ENCODE data around the gene CCNC.
A peak's percentile ranks its signal among the peaks of the same experiment; 100 is the strongest.

CCNC gene

DNA sequence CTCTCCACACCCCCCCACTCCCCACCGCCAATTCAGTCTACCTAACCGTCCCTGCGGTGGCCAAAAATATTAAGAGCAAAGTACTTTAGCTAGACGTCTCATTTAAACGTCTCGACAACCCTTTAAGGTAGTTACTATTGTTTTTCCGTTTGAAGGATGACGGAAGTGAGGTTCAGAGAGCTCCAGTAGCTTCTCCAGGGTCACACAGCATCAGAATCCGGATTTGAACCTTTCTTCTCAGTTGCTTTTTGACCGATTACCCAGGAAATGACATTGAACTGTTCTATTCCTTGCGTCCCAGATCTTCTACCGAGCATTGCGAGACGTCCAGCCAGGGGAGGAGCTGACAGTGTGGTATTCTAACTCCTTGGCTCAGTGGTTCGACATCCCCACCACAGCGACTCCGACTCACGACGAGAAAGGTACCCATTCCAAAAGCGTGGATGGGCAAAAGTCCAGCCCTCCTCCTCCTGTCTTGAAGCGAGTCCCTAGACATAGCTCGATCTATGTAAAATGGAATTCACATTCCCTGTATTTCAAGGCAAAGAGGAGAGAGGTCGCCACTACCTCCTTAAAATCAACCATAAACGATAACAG, 40.5 kb upstream of the CCNC start:
- Histone ChIP-seq H3K4me1 (ENCODE audit: control insufficient read depth in 5 of 5, insufficient read depth in 5 of 5, low read length in 5 of 5) (peaks cover 0 to 42% (median 33%) of the 10 kb centered on the region in 5 donors), H3K9ac (ENCODE audit: low read length in 5 of 5) (no peak overlapping the region), H3K9me3 (ENCODE audit: control insufficient read depth in 5 of 5, low read length in 5 of 5) (no peaks in the 10 kb centered on the region), H3K27me3 (ENCODE audit: control insufficient read depth in 5 of 5, insufficient read depth in 4 of 5, low read length in 5 of 5) (peaks cover 68 to 91% (median 84%) of the 10 kb centered on the region in 5 donors), H3K4me3 (ENCODE audit: low read depth in 1 of 5, low read length in 5 of 5) (no peak overlapping the region), H3K36me3 (ENCODE audit: control insufficient read depth in 5 of 5, insufficient read depth in 5 of 5, low read length in 5 of 5) (no peaks in the 10 kb centered on the region), H3K27ac (ENCODE audit: low read depth, low read length) (no peak overlapping the region)

DNA sequence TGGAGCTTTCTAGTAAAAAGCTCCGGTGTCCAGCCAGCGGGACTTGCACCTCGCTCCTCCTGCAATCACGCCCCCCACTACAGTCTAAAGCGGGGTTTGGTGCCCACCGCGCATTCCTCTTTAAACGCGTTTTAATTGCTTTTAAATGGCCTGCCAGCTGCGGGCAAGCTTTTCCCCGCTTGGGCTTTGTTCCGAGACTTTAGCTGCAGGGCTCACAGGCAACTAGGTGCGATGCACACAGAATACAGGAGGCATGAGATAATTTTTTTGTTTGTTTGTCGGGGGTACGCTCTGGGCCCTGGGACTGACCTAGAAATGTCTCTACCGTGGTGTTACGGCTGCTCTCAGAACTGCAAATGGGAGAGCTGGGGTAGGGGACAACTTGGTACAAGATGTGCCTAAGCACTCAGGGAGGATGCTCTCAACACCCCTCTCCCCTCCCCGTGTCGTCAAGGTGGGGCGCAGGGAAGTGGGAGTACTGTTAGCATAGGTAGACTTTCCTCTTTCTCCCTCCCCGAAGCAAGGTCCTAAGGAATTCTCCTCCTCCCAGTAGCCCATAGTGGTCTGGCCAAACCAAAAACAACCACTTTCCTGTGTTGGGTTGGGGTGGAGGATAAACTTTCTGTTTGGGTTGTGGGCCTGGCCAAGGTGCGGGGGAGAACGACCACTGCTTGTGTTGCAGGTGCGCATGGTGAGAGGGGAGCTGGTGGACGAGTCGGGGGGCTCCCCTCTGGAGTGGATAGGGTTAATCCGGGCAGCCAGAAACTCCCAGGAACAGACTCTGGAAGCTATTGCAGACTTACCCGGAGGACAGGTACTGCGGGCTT, 39.8 kb upstream of the CCNC start:
- peaks cover 0 to 43% (median 33%) of the 10 kb centered on the region in 5 donors for H3K4me1 ChIP-seq (ENCODE audit: control insufficient read depth in 5 of 5, insufficient read depth in 5 of 5, low read length in 5 of 5)
- H3K9ac ChIP-seq (ENCODE audit: low read length in 5 of 5) = no peak overlapping the region
- peaks cover 73 to 95% (median 88%) of the 10 kb centered on the region in 5 donors for H3K27me3 ChIP-seq (ENCODE audit: control insufficient read depth in 5 of 5, insufficient read depth in 4 of 5, low read length in 5 of 5)
- H3K4me3 ChIP-seq (ENCODE audit: low read depth in 1 of 5, low read length in 5 of 5) = no peak overlapping the region
- H3K36me3 ChIP-seq (ENCODE audit: control insufficient read depth in 5 of 5, insufficient read depth in 5 of 5, low read length in 5 of 5) = no peaks in the 10 kb centered on the region
- H3K27ac ChIP-seq (ENCODE audit: low read depth, low read length) = no peak overlapping the region
- no peaks in the 10 kb centered on the region for H3K9me3 ChIP-seq (ENCODE audit: control insufficient read depth in 5 of 5, low read length in 5 of 5)

DNA sequence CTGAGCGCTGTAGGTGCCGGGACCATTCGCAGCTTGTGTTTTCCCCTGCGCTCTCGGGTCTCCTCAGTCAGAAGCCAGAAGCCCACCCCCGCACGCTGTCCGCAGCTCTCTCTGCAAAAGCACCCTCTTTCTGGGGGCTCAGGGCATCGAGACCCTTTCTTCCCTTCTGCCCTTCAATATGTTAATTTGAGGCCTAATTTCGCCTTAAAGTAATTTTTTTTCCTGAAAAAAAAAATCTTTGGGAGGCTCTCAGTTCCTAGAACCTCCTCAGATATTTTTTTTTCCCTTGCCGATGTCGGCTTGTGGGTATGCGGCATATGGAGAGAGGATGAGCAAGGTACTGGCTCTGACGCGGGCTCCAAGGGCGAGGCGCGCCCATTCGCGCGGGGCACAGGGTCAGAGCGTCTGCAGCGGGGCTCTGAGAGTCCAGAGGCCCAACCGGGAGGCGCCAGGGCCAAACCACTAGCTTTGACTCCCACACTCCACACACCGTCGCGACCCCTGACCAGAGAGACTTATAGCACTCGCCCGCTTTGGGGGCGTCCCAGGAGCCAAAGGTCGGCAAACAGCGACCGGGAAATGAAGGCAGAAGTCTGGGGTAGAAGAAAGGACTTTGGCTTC, 39.1 kb upstream of the CCNC start:
- H3K27me3 ChIP-seq (ENCODE audit: control insufficient read depth in 5 of 5, insufficient read depth in 4 of 5, low read length in 5 of 5) = peaks cover 72 to 94% (median 88%) of the 10 kb centered on the region in 5 donors
- H3K4me3 ChIP-seq (ENCODE audit: low read depth in 1 of 5, low read length in 5 of 5) = no peak overlapping the region
- H3K4me1 ChIP-seq (ENCODE audit: control insufficient read depth in 5 of 5, insufficient read depth in 5 of 5, low read length in 5 of 5) = peaks cover 0 to 44% (median 35%) of the 10 kb centered on the region in 5 donors
- H3K9ac ChIP-seq (ENCODE audit: low read length in 5 of 5) = no peak overlapping the region
- no peaks in the 10 kb centered on the region for H3K9me3 ChIP-seq (ENCODE audit: control insufficient read depth in 5 of 5, low read length in 5 of 5)
- no peak overlapping the region for H3K27ac ChIP-seq (ENCODE audit: low read depth, low read length)
- no peaks in the 10 kb centered on the region for H3K36me3 ChIP-seq (ENCODE audit: control insufficient read depth in 5 of 5, insufficient read depth in 5 of 5, low read length in 5 of 5)

DNA sequence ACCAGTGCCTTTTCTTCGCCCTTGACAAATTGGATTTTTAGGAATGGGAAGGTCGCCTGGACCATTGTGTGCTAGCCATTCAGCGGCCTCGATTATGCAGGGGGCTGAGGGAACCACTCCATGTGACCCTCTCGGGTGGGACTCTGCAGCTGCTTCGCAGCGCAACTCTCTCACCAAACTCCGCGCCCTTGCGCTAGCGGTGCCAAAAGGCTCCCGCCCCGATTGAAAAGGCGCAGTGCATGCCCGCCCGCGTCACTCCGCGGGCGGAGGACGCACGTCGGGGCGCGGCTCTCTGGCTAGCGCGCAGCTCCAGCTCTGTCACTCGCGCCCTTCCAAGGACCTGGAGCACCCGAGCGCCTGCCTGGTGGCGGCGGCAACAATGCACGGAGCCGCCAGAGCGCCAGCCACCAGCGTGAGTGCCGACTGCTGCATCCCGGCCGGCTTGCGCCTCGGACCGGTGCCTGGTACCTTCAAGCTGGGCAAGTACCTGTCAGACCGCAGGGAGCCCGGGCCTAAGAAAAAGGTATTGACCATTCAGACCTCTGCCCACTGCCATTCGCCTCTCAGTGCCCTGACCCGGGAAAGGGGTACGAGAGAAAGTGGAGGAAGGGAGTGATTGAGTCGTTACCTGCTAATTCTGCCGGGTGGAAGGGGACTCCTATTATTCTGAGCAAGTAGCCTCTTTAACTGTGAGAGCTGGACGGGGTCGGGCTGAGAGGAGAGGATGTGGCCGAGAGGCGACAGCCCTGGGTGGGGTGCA, 38.4 kb upstream of the CCNC start, which contains the start of gene PRDM13:
TSS of gene PRDM13 (plus strand) at position 178 of the 760 bp plus-strand sequence. CDS start at position 380, 202 bp downstream.
- peaks cover 0 to 46% (median 36%) of the 10 kb centered on the region in 5 donors for H3K4me1 ChIP-seq (ENCODE audit: control insufficient read depth in 5 of 5, insufficient read depth in 5 of 5, low read length in 5 of 5)

DNA sequence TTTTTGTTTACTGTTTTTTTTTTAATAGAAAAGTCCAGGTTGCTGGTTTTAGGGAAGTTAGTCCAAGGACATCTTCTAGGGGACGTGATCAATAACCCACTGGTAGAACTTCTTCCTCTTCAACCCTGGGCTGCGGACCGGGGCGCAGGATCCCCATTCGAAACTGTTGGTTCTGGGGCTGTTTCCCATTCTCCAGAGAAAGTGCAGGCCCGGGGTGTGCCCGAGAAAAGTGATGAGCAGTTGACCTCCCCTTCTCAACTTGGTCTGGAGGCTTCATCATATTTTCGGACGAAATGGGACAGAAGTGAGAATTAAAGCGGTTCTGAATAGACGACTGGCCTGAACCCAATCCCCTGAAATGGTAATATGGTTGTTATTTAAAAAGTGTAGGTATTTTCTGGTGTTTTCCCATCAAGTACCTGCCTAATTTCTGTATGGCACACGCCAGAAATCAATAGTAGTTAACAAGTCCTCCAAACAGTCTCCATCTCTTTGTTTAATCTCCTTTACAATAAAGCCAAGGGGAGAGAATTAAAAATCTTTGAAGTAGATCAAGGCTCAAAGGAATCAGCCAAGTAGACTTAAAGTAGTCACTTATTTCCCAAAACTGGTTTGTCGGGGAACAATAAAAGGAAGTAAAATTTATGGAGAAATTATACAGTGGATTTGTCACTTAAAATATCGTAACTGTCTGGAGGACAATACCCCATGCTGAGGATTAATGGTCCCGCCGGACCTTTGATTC, 37.6 kb upstream of the CCNC start:
- Histone ChIP-seq H3K27me3 (ENCODE audit: control insufficient read depth in 5 of 5, insufficient read depth in 4 of 5, low read length in 5 of 5) (peaks cover 75 to 96% (median 85%) of the 10 kb centered on the region in 5 donors), H3K4me3 (ENCODE audit: low read depth in 1 of 5, low read length in 5 of 5) (no peak overlapping the region), H3K27ac (ENCODE audit: low read depth, low read length) (no peak overlapping the region)

More for the DNA sequence above, 38.4 kb upstream of the CCNC start, which contains the start of gene PRDM13:
- Histone ChIP-seq H3K9me3 (ENCODE audit: control insufficient read depth in 5 of 5, low read length in 5 of 5) (no peaks in the 10 kb centered on the region), H3K4me3 (ENCODE audit: low read depth in 1 of 5, low read length in 5 of 5) (no peak within 1 kb of the TSS), H3K9ac (ENCODE audit: low read length in 5 of 5) (no peak within 1 kb of the TSS), H3K27ac (ENCODE audit: low read depth, low read length) (no peak within 1 kb of the TSS), H3K27me3 (ENCODE audit: control insufficient read depth in 5 of 5, insufficient read depth in 4 of 5, low read length in 5 of 5) (peaks cover 73 to 96% (median 88%) of the 10 kb centered on the region in 5 donors), H3K36me3 (ENCODE audit: control insufficient read depth in 5 of 5, insufficient read depth in 5 of 5, low read length in 5 of 5) (no peaks in the 10 kb centered on the region)

DNA sequence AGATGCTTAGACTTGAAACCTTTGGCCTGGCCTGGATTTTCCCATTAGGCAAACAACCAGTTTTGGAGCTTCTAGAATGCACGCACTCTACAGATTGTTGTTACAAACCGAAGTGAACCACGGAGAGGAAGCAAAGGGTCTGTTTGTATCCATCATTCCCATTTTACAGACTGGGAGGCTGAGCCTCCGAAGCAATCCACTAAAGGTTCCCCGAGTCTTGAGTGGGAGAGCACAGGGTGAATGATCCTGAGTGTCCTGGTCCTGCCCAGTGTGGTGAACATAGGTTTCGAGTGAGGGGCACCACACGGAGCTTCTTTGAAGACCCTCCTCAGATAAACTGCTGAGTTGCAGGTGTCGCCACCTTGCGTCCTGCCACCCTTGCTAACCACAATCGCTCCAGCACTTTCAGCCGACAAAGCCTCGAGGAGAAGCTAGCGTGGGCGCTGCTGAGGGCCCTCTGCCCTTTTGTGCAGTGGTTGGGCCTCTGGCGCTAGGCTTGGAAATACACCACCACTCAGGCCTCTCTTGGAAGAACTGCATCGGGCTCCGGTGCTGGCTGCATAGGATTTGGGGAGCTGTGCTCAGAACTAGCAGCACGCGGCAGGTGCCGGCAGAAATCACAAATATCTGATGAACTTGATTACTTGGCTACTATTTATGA, 36.7 kb upstream of the CCNC start:
- H3K4me3 ChIP-seq (ENCODE audit: low read depth in 1 of 5, low read length in 5 of 5) = peak overlapping the region in 1 of 5 donors; percentile 29
- peaks cover 0 to 46% (median 36%) of the 10 kb centered on the region in 5 donors for H3K4me1 ChIP-seq (ENCODE audit: control insufficient read depth in 5 of 5, insufficient read depth in 5 of 5, low read length in 5 of 5)
- H3K27me3 ChIP-seq (ENCODE audit: control insufficient read depth in 5 of 5, insufficient read depth in 4 of 5, low read length in 5 of 5) = peaks cover 72 to 93% (median 85%) of the 10 kb centered on the region in 5 donors
- H3K9me3 ChIP-seq (ENCODE audit: control insufficient read depth in 5 of 5, low read length in 5 of 5) = no peaks in the 10 kb centered on the region
- no peak overlapping the region for H3K27ac ChIP-seq (ENCODE audit: low read depth, low read length)
- H3K9ac ChIP-seq (ENCODE audit: low read length in 5 of 5) = no peak overlapping the region
- H3K36me3 ChIP-seq (ENCODE audit: control insufficient read depth in 5 of 5, insufficient read depth in 5 of 5, low read length in 5 of 5) = no peaks in the 10 kb centered on the region

More for the DNA sequence above, 37.6 kb upstream of the CCNC start:
- Histone ChIP-seq H3K9ac (ENCODE audit: low read length in 5 of 5) (no peak overlapping the region), H3K36me3 (ENCODE audit: control insufficient read depth in 5 of 5, insufficient read depth in 5 of 5, low read length in 5 of 5) (no peaks in the 10 kb centered on the region), H3K4me1 (ENCODE audit: control insufficient read depth in 5 of 5, insufficient read depth in 5 of 5, low read length in 5 of 5) (peaks cover 0 to 46% (median 36%) of the 10 kb centered on the region in 5 donors), H3K9me3 (ENCODE audit: control insufficient read depth in 5 of 5, low read length in 5 of 5) (no peaks in the 10 kb centered on the region)

DNA sequence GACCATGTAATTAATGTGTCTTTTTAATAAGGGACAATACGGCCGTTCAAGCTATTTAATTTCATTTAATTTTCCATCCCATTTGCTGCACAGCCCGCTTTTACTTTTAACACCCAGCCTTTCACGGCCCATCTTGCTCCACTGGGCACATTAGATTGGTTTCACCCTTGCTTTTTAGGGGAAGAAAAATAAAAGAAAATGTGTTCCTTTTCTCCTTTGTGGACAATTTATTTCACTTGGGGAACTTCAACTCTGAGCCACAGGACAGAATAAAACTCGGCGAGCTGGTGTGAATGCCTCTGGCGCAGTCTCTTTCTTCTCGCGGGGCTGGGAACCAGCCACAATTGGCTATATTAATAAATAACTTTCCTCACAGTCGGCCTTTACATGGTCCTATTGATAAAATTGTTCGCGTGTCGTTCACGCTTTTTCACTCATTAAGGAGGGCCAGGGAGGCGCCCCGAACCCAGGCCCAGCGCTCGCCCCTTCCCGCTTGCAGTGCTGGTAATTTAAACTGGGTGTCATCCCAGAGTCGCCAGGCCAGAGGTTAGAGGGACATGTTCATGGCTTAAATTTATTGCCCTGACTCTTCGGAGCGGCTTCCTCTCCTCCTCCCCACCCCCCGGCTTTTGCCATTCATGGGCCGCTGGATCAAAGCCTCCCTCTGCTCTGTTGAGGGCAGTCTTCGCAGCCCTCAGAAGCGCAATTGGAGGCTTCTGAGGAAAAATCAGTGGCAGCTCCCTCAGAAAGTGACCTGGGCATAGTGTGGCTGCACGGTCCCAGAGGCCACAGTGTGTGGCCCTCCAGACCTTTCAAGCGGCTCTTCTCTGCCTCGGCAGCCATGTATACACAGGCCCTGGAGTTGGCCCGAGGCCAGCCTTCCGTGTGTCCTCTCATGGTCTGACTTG, 36.0 kb upstream of the CCNC start:
- Histone ChIP-seq H3K27me3 (ENCODE audit: control insufficient read depth in 5 of 5, insufficient read depth in 4 of 5, low read length in 5 of 5) (peaks cover 71 to 89% (median 84%) of the 10 kb centered on the region in 5 donors), H3K9ac (ENCODE audit: low read length in 5 of 5) (no peak overlapping the region), H3K36me3 (ENCODE audit: control insufficient read depth in 5 of 5, insufficient read depth in 5 of 5, low read length in 5 of 5) (no peaks in the 10 kb centered on the region), H3K27ac (ENCODE audit: low read depth, low read length) (no peak overlapping the region), H3K4me1 (ENCODE audit: control insufficient read depth in 5 of 5, insufficient read depth in 5 of 5, low read length in 5 of 5) (peaks cover 0 to 46% (median 36%) of the 10 kb centered on the region in 5 donors), H3K9me3 (ENCODE audit: control insufficient read depth in 5 of 5, low read length in 5 of 5) (no peaks in the 10 kb centered on the region), H3K4me3 (ENCODE audit: low read depth in 1 of 5, low read length in 5 of 5) (peak overlapping the region; percentile 54 to 66 (median 55))

DNA sequence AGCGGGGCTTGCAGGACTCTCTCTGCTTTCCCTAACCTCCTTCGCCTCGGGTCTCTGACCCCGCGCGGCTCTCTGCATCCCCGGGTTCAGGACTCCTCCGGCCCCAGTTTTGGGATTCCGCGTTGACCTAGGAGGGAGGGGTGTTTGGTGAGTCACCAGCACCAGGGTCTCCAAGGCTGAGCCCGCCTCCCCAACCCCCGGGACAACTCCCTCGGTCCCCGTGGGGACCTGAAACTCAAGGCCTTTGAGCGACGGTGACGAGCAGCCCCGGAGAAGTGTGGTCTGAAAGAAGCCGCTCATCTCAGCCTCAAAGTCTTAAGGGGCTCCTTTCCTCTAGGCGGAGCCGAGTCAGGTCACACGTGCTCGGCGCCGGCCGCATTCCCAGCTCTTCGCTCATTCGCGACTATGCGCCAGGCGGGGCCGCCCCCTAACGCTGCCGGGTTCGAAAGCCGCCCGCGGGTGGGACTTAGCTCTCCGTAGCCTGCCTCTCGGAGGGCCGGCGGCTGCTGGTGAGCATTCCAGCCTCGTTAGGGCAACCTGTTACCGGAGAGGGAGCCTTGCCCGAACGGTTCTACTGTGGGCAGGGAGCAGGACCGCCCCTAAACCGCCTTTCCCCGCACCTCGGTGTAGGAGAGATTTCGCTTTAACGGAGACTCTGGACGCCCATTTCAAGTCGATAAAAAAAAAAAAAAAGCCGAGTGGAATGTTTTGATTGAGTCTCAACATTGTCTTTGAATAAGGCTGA, 35.1 kb upstream of the CCNC start:
- Histone ChIP-seq H3K9ac (ENCODE audit: low read length in 5 of 5) (no peak overlapping the region), H3K27me3 (ENCODE audit: control insufficient read depth in 5 of 5, insufficient read depth in 4 of 5, low read length in 5 of 5) (peaks cover 64 to 86% (median 79%) of the 10 kb centered on the region in 5 donors), H3K4me1 (ENCODE audit: control insufficient read depth in 5 of 5, insufficient read depth in 5 of 5, low read length in 5 of 5) (peaks cover 0 to 46% (median 36%) of the 10 kb centered on the region in 5 donors), H3K27ac (ENCODE audit: low read depth, low read length) (no peak overlapping the region), H3K9me3 (ENCODE audit: control insufficient read depth in 5 of 5, low read length in 5 of 5) (no peaks in the 10 kb centered on the region), H3K4me3 (ENCODE audit: low read depth in 1 of 5, low read length in 5 of 5) (peak overlapping the region; percentile 54 to 66 (median 55)), H3K36me3 (ENCODE audit: control insufficient read depth in 5 of 5, insufficient read depth in 5 of 5, low read length in 5 of 5) (no peaks in the 10 kb centered on the region)
